ENCODE data around the gene SEPTIN10. TPM values are rescaled to one million over a fixed set of nuclear protein-coding genes. Genes with fewer than 3 reads are reported as not detected.
A peak's percentile ranks its signal among the peaks of the same experiment; 100 is the strongest.

The SEPTIN10 gene
- total and polyA plus RNA-seq, 3 donors from 2014 or later: 118 to 151 (median 130) TPM

DNA sequence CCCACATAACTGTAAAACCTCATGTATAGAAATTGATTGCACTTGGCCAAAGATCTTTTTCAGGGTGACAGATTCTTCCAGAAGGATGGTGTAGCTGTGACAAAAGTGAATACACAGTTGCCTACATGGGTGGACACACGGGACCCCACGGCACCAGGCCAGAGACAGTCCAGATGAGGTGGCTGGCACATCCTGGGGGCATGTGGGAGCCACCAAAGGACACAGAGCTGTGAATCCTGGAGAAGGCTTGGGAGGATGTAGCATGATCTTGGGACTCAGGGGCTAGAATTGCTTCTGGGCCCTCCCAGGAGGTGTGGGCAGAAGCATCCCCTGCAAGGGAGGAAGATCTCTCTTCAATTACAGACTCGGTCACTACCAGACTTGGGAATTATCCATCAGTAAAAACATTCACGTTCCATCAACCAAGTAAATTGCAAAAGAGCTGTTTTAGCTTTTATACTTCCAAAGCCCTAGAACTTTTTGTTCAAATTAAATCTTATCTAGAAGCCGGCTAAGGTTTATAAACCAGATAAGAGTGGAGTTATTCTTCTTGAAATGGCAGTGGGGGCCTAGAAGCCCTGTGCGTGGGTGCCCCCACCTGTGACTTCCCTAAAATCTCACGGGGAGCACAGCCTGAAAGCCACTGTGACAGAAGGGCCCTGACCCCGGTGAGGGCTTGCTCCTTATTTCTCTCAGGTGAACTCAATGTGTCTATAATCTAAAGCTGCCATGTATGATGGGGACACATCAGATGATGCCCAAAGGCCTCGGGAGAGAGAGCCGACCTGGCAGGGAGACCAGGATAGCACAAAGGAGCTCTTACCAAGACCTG lies 81.7 kb downstream of the SEPTIN10 start:
- no peak overlapping the region for H3K4me3 ChIP-seq
- H3K36me3 ChIP-seq (ENCODE audit: low read depth, missing control alignments): no peaks in the 10 kb centered on the region
- no peaks in the 10 kb centered on the region for H3K27me3 ChIP-seq
- no peak for TF ChIP-seq POLR2A (IDR thresholded peaks at IDR 0.05)
- TF ChIP-seq, protein P1, sequence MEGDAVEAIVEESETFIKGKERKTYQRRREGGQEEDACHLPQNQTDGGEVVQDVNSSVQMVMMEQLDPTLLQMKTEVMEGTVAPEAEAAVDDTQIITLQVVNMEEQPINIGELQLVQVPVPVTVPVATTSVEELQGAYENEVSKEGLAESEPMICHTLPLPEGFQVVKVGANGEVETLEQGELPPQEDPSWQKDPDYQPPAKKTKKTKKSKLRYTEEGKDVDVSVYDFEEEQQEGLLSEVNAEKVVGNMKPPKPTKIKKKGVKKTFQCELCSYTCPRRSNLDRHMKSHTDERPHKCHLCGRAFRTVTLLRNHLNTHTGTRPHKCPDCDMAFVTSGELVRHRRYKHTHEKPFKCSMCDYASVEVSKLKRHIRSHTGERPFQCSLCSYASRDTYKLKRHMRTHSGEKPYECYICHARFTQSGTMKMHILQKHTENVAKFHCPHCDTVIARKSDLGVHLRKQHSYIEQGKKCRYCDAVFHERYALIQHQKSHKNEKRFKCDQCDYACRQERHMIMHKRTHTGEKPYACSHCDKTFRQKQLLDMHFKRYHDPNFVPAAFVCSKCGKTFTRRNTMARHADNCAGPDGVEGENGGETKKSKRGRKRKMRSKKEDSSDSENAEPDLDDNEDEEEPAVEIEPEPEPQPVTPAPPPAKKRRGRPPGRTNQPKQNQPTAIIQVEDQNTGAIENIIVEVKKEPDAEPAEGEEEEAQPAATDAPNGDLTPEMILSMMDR (IDR thresholded peaks at IDR 0.05): no peak
- peak; percentile 1 for DNase-seq
- intact Hi-C loops (cut with DNase I; ENCODE audit: low total_unique reads): no loop called here
- no peak overlapping the region for H3K27ac ChIP-seq
- no peaks in the 10 kb centered on the region for H3K4me1 ChIP-seq
- H3K9me3 ChIP-seq: no peaks in the 10 kb centered on the region
- WGBS, 2 donors: 73 to 82% methylated on average over 10 of the region's 10 CpGs

DNA sequence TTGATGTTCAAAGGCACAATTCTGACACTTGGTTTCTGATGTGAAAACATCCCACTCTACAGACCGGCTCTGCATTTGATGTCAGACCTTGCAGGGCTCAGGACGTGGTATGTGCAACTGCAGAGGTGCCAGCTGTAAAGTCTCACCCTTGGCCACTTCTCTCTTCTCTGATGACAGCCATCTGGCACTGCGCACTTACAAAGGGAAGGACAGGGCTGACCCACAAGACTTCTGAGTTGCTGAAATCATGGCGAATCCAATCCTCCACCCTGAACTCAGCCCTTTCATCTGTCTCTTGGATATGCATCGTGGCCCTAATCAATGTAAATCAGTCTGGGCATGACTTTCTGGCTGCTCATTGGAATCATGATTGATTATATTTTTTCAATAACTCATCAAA lies 82.5 kb downstream of the SEPTIN10 start:
- TF ChIP-seq, protein P1 (IDR thresholded peaks at IDR 0.05): no peak
- TF ChIP-seq POLR2A (IDR thresholded peaks at IDR 0.05): no peak

DNA sequence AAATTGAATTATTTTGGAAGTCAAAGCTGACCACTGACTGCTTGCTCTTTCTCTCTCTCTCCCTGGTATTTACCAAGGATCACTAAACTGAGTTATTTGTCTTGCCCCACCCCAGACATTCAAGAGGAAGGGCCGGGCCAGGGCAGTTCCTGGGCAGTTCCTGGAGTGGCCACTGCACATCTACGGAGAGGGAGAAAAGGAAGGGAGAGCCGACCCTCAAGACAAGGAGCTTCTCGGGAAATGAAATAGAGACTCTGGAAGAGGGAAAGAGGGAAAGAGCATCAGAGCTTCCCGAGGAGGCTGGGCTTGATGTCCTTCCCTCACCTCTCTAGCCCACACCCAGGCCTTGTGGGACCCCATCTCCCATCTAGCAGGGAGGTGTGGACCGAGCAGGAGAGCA lies 83.1 kb downstream of the SEPTIN10 start:
- H3K4me1 ChIP-seq: no peaks in the 10 kb centered on the region
- intact Hi-C loops (cut with DNase I; ENCODE audit: low total_unique reads): no loop called here
- H3K27me3 ChIP-seq: no peaks in the 10 kb centered on the region
- no peaks in the 10 kb centered on the region for H3K36me3 ChIP-seq (ENCODE audit: low read depth, missing control alignments)
- no peak overlapping the region for H3K27ac ChIP-seq
- WGBS, 2 donors: 77 to 80% methylated on average over 6 of the region's 6 CpGs
- no peak overlapping the region for H3K4me3 ChIP-seq
- TF ChIP-seq POLR2A (IDR thresholded peaks at IDR 0.05): no peak
- TF ChIP-seq, protein P1 (IDR thresholded peaks at IDR 0.05): no peak
- H3K9me3 ChIP-seq: no peaks in the 10 kb centered on the region
- no peak for DNase-seq

More for the DNA sequence above, 82.5 kb downstream of the SEPTIN10 start:
- no peaks in the 10 kb centered on the region for H3K9me3 ChIP-seq
- DNase-seq: peak; percentile 8
- H3K4me3 ChIP-seq: no peak overlapping the region
- intact Hi-C loops (cut with DNase I; ENCODE audit: low total_unique reads): no loop called here
- H3K27ac ChIP-seq: no peak overlapping the region
- 93 to 95% methylated on average over 5 of the region's 5 CpGs for WGBS, 2 donors
- H3K4me1 ChIP-seq: no peaks in the 10 kb centered on the region
- no peaks in the 10 kb centered on the region for H3K36me3 ChIP-seq (ENCODE audit: low read depth, missing control alignments)
- H3K27me3 ChIP-seq: no peaks in the 10 kb centered on the region

DNA sequence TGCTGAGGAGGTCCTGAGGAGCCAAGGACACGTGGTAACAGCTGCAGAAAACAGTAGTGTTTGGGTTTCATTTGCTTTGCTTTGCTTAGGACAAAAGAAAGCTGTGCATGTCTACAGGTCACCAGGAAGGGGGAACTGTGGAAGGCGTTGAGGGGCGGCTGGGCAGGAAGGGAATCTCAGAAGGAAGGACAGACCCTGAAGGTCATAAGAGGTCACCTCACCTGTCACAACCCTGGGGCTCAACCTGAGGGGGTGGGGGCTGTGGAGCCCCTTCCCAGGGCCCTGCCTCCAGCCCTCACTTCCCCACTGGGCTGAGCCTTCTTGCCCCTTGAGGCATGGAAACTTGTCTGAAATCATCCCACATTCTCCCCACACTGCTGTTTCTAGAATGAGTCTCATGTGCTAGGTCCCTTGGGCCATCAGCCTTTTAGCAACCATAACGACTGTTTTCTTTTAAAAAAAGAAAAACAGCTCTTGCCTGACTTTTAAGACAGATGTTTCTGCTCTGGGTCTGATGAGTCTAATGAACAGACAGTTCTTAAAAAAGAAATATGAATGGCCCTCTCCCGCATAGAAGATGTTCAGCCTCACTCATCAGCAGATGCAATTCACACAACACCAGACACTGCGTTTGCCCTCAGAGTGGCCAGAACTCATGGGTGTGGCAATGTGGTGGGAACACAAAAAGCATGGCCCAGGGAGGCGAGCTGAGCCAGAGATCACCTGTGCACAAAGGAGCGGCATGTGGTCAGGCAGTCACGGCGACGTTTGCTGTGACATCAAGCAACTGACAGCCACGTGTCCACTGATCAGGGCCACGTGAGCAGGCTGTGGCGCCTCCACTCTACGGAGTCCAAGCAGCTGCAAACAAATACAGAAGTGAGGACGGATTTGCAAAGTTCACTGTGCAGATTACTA lies 84.0 kb downstream of the SEPTIN10 start:
- TF ChIP-seq POLR2A (IDR thresholded peaks at IDR 0.05): no peak
- TF ChIP-seq, protein P1 (IDR thresholded peaks at IDR 0.05): no peak

More for the DNA sequence above, 84.0 kb downstream of the SEPTIN10 start:
- Histone ChIP-seq H3K27ac (no peak overlapping the region), H3K36me3 (ENCODE audit: low read depth, missing control alignments) (no peaks in the 10 kb centered on the region), H3K9me3 (no peaks in the 10 kb centered on the region), H3K27me3 (no peaks in the 10 kb centered on the region), H3K4me1 (no peaks in the 10 kb centered on the region), H3K4me3 (no peak overlapping the region)
- DNase-seq: peak; percentile 14
- WGBS, 2 donors: 84 to 86% methylated on average over 16 of the region's 16 CpGs
- intact Hi-C loops (cut with DNase I; ENCODE audit: low total_unique reads): no loop called here
